GM12878 (cell line): ENCODE measurements around the gene PELI1. TPM values are rescaled to one million over a fixed set of nuclear protein-coding genes. Genes with fewer than 3 reads are reported as not detected.

Source experiments
- ATAC-seq: fragments of 200-7000 bp; cut with Tn5 transposase; 3 replicates; pipeline ENCODE4 v1.9.1; 2020; ENCODE audit warnings: mild to moderate bottlenecking, moderate library complexity
- BruUV-seq: library from RNA; stranded (reverse); fragments of 400-500 nt; replicated peaks from 2 replicates; lab custom pipeline; 2021; lab: Mats Ljungman, UMichigan
- CTCF ChIA-PET: fragments of 300-600 bp; sonication (Branson Sonifier 250); formaldehyde crosslinking; extraction: SDS; loops from one replicate; lab custom pipeline; 2021; ENCODE audit warnings: inconsistent platforms; lab: Yijun Ruan, JAX
- POLR2A ChIA-PET: fragments of 350-600 bp; formaldehyde crosslinking; extraction: SDS; loops from one replicate; lab custom pipeline; 2021; ENCODE audit warnings: inconsistent platforms; lab: Charles Lee
- RAD21 ChIA-PET: fragments of 300-600 bp; sonication (Branson Sonifier 250); formaldehyde crosslinking; loops from one replicate; lab custom pipeline; 2023; ENCODE audit warnings: antibody characterized with exemption; ENCODE audit not compliant: unreplicated experiment; lab: Charles Lee
- SMC1A ChIA-PET: fragments of 300-600 bp; sonication (Branson Sonifier 250); formaldehyde crosslinking; loops from one replicate; lab custom pipeline; 2023; ENCODE audit not compliant: unreplicated experiment, uncharacterized antibody; lab: Charles Lee
- DNase-seq: peaks from one replicate; pipeline ENCODE4 v3.0.0-alpha.2; 2011; ENCODE audit warnings: low read depth, low spot score
- FAIRE-seq: peaks from 3 replicates; lab custom pipeline; 2011; peaks lifted over from hg19 to GRCh38; lab: Jason Lieb, UNC
- H2AFZ ChIP-seq: 2 replicates; pipeline ENCODE4 v1.6.0; 2011; ENCODE audit warnings: low read depth, low read length, control low read depth; ENCODE audit not compliant: control insufficient read depth
- H3K27ac ChIP-seq: 2 replicates; pipeline ENCODE4 v1.5.1; 2011; ENCODE audit warnings: control low read depth; ENCODE audit not compliant: control insufficient read depth, insufficient read depth
- H3K27me3 ChIP-seq, 2 experiments: replicated peaks in 1 of 2; 2 replicates each; pipeline versions ENCODE4 v1.6.0 to v1.6.1; 2011; ENCODE audit warnings: low read length in 1 of 2; ENCODE audit not compliant: control insufficient read depth in 2 of 2, insufficient read depth in 2 of 2
- H3K36me3 ChIP-seq, 2 experiments: 2 replicates each; pipeline ENCODE4 v1.5.1; 2011; ENCODE audit warnings: low read length in 1 of 2; ENCODE audit not compliant: control insufficient read depth in 2 of 2, insufficient read depth in 2 of 2
- H3K4me1 ChIP-seq: 2 replicates; pipeline ENCODE4 v1.6.1; 2011; ENCODE audit warnings: mild to moderate bottlenecking, low read length, moderate library complexity, mixed read lengths; ENCODE audit not compliant: control insufficient read depth, insufficient read depth
- H3K4me2 ChIP-seq: 2 replicates; pipeline ENCODE4 v1.6.0; 2011; ENCODE audit warnings: control low read depth; ENCODE audit not compliant: control insufficient read depth, insufficient read depth
- H3K4me3 ChIP-seq: fragments of 200-600 bp; sonication (generic); 2 replicates; pipeline ENCODE4 v1.5.1; 2016
- H3K79me2 ChIP-seq: 2 replicates; pipeline ENCODE4 v1.6.0; 2011; ENCODE audit warnings: low read length; ENCODE audit not compliant: control insufficient read depth, insufficient read depth
- H3K9ac ChIP-seq: 2 replicates; pipeline ENCODE4 v1.8.0; 2011; ENCODE audit warnings: low read length, control low read depth, mixed read lengths; ENCODE audit not compliant: control insufficient read depth, insufficient read depth
- H3K9me3 ChIP-seq: replicated peaks from 3 replicates; pipeline ENCODE4 v1.5.1; 2011; ENCODE audit warnings: mild to moderate bottlenecking, low read length; ENCODE audit not compliant: control insufficient read depth, insufficient read depth
- H4K20me1 ChIP-seq: 2 replicates; pipeline ENCODE4 v1.6.0; 2011; ENCODE audit not compliant: control insufficient read depth, insufficient read depth
- ATF7 ChIP-seq: fragments of 450-650 bp; IDR thresholded peaks from 2 replicates; pipeline ENCODE4 v1.6.1; 2016; ENCODE audit warnings: low read depth, mild to moderate bottlenecking
- CBFB ChIP-seq: IDR thresholded peaks from 2 replicates; pipeline ENCODE4 v1.6.1; 2016; ENCODE audit warnings: antibody characterized with exemption, low read depth
- CREB1 ChIP-seq: IDR thresholded peaks from 2 replicates; pipeline ENCODE4 v1.6.1; 2012; ENCODE audit warnings: low read depth, mild to moderate bottlenecking, inconsistent platforms
- HDAC2 ChIP-seq: fragments of 200-600 bp; sonication (generic); IDR thresholded peaks from 2 replicates; pipeline ENCODE4 v1.6.1; 2017
- MTA3 ChIP-seq: IDR thresholded peaks from 2 replicates; pipeline ENCODE4 v1.6.1; 2012; ENCODE audit warnings: low read length, inconsistent platforms, borderline replicate concordance
- MXI1 ChIP-seq: fragments of 150-350 bp; IDR thresholded peaks from 2 replicates; pipeline ENCODE4 v1.6.1; 2011; ENCODE audit warnings: low read depth, mild to moderate bottlenecking, inconsistent platforms, low read length, improper control_type of control experiment
- MYC ChIP-seq: IDR thresholded peaks from 2 replicates; pipeline ENCODE4 v1.6.1; 2011; ENCODE audit warnings: mild to moderate bottlenecking, low read length, moderate library complexity, inconsistent platforms; ENCODE audit not compliant: insufficient read depth, insufficient replicate concordance, insufficient read length, severe bottlenecking
- POLR2A ChIP-seq: IDR thresholded peaks from 2 replicates; pipeline ENCODE4 v1.6.1; 2011; ENCODE audit warnings: low read depth, mild to moderate bottlenecking, low read length
- RCOR1 ChIP-seq: conservative IDR thresholded peaks from 2 replicates; pipeline ENCODE4 v1.6.1; 2012; ENCODE audit warnings: low read depth, low read length, improper control_type of control experiment
- SPI1 ChIP-seq: IDR thresholded peaks from 2 replicates; pipeline ENCODE4 v1.6.1; 2011; ENCODE audit warnings: low read depth, mild to moderate bottlenecking, low read length, moderate library complexity, borderline replicate concordance; ENCODE audit not compliant: insufficient read depth
- SRF ChIP-seq, 2 experiments: IDR thresholded peaks; 2 replicates each; pipeline ENCODE4 v1.6.1; 2011; ENCODE audit warnings: low read depth in 2 of 2, low read length in 2 of 2, mild to moderate bottlenecking in 1 of 2, moderate library complexity in 1 of 2
- SUZ12 ChIP-seq: fragments of 200-600 bp; sonication (generic); IDR thresholded peaks from one replicate; pipeline ENCODE4 v1.6.1; 2018; ENCODE audit warnings: antibody characterized with exemption, mild to moderate bottlenecking; ENCODE audit not compliant: unreplicated experiment
- YBX1 ChIP-seq: fragments of 450-650 bp; IDR thresholded peaks from 2 replicates; pipeline ENCODE4 v1.6.1; 2016; ENCODE audit warnings: antibody characterized with exemption
- YY1 ChIP-seq: IDR thresholded peaks from 2 replicates; pipeline ENCODE4 v1.6.1; 2011; ENCODE audit warnings: low read depth, mild to moderate bottlenecking, low read length
- WGBS: methylation state at CpG from one replicate; pipeline ENCODE4 v1.1.6; 2016; ENCODE audit warnings: low lambda C conversion rate; ENCODE audit not compliant: insufficient replicate concordance, insufficient coverage; ENCODE audit errors: missing lambda C conversion rate; 5-methylcytosine and 5-hydroxymethylcytosine counted together
- in situ Hi-C: fragments of 300-500 bp; cut with MboI; formaldehyde crosslinking; loops from 9 replicates; pipeline ENCODE4 v1.14.3; 2018; ENCODE audit warnings: mixed read lengths
- intact Hi-C: fragments of 100-400 bp; cut with micrococcal nuclease; formaldehyde crosslinking; loops from one replicate; pipeline ENCODE4 v1.14.2; 2022; ENCODE audit not compliant: unreplicated experiment
- polyA plus RNA-seq, 11 experiments: library from polyadenylated mRNA; depleted of rRNA in 4 of 11; unstranded in 6 of 11; stranded (reverse) in 5 of 11; fragments of >200 nt; fragmentation: Nextera tagmentation in 4 of 11; fragmentation: Illumina TruSeq in 1 of 11; extraction: Ambion mirVana in 4 of 11; extraction: Trizol in 1 of 11; gene quantifications; 1 replicate in 1 of 11; 2 replicates in 10 of 11; pipeline versions ENCODE4 v1.2.1 to v1.2.3, GENCODE V29; 2011 to 2016; ENCODE audit warnings: inconsistent platforms in 2 of 11, missing spikeins in 2 of 11, low read depth in 1 of 11
- total RNA-seq, 4 experiments: library from RNA; depleted of rRNA in 3 of 4; stranded (reverse); fragments of >200 nt in 3 of 4; fragmentation: Illumina TruSeq in 1 of 4; extraction: Trizol in 1 of 4; gene quantifications; 2 replicates each; pipeline versions ENCODE4 v1.2.1 to v1.2.3, GENCODE V29; 2013 to 2021
- TF ChIP-seq, protein P1 (sequence below): IDR thresholded peaks from 2 replicates; pipeline ENCODE4 v1.6.1; 2011; ENCODE audit warnings: low read depth, mild to moderate bottlenecking, low read length, moderate library complexity, borderline replicate concordance; ENCODE audit errors: extremely low read depth
- TF ChIP-seq, protein P2 (sequence below): fragments of 450-650 bp; IDR thresholded peaks from 2 replicates; pipeline ENCODE4 v1.6.1; 2018; ENCODE audit warnings: mild to moderate bottlenecking, low read depth, moderate library complexity; ENCODE audit not compliant: partially characterized antibody
- TF ChIP-seq, protein P3 (sequence below): fragments of 450-650 bp; IDR thresholded peaks from 2 replicates; pipeline ENCODE4 v1.6.1; 2018; ENCODE audit warnings: borderline replicate concordance, mild to moderate bottlenecking; ENCODE audit not compliant: partially characterized antibody

PELI1 gene
- total and polyA plus RNA-seq, 10 of the 15 experiments (the other 5 are each of a cell fraction or from before 2014, with no cell fraction given), result 12.1 to 92.0 (median 39.8) TPM

DNA sequence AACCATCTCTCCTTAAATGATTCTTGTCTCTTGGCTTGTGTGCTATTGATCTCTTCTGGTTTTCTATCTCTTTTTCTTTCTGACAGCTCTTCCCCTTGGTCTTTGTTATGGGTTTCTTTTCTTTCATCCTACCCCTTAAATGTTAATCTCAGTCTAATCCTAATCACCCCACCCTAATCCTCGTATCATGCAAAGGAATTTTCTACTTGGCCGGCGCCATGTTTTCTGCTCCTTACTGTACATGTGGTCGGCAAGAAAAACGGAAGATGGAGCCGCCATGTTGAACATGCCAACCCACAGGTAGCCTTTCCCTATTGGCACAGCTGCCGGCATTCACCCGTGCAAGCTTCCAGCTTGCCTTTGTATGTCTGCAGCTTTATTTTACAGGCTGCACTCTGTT is 63.2 kb downstream of the PELI1 start:
- intact Hi-C loops, result no loop called here
- no TSS peak for BruUV-seq
- CTCF ChIA-PET, result interaction anchor here (1.7 kb wide), 1 partner anchor 250 kb away, joined by 4 read pairs; no protein-coding TSS in a partner anchor
- POLR2A ChIA-PET, result no interaction called here
- H3K79me2 ChIP-seq, result no peaks in the 10 kb centered on the region
- no peak overlapping the region for H3K9ac ChIP-seq
- SMC1A ChIA-PET, result interaction anchor here (0.9 kb wide), 1 partner anchor 11 kb away, joined by 3 read pairs; no protein-coding TSS in a partner anchor
- no peak overlapping the region for H3K4me2 ChIP-seq
- in situ Hi-C loops, result no loop called here
- no peak for DNase-seq
- no peaks in the 10 kb centered on the region for H3K36me3 ChIP-seq
- TF ChIP-seq YBX1 (no peak), MYC (no peak), ATF7 (no peak), RCOR1 (no peak), HDAC2 (no peak), MXI1 (no peak), SPI1 (no peak), SRF (IDR thresholded peaks at IDR 0.05; ENCODE audit: low read depth in 2 of 2, low read length in 2 of 2) (no peak), MTA3 (no peak), POLR2A (no peak), CREB1 (no peak), CBFB (no peak), SUZ12 (no peak), YY1 (no peak)
- TF ChIP-seq, protein P1, sequence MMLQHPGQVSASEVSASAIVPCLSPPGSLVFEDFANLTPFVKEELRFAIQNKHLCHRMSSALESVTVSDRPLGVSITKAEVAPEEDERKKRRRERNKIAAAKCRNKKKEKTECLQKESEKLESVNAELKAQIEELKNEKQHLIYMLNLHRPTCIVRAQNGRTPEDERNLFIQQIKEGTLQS, result no peak
- TF ChIP-seq, protein P2, sequence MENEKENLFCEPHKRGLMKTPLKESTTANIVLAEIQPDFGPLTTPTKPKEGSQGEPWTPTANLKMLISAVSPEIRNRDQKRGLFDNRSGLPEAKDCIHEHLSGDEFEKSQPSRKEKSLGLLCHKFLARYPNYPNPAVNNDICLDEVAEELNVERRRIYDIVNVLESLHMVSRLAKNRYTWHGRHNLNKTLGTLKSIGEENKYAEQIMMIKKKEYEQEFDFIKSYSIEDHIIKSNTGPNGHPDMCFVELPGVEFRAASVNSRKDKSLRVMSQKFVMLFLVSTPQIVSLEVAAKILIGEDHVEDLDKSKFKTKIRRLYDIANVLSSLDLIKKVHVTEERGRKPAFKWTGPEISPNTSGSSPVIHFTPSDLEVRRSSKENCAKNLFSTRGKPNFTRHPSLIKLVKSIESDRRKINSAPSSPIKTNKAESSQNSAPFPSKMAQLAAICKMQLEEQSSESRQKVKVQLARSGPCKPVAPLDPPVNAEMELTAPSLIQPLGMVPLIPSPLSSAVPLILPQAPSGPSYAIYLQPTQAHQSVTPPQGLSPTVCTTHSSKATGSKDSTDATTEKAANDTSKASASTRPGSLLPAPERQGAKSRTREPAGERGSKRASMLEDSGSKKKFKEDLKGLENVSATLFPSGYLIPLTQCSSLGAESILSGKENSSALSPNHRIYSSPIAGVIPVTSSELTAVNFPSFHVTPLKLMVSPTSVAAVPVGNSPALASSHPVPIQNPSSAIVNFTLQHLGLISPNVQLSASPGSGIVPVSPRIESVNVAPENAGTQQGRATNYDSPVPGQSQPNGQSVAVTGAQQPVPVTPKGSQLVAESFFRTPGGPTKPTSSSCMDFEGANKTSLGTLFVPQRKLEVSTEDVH, result no peak
- TF ChIP-seq, protein P3, sequence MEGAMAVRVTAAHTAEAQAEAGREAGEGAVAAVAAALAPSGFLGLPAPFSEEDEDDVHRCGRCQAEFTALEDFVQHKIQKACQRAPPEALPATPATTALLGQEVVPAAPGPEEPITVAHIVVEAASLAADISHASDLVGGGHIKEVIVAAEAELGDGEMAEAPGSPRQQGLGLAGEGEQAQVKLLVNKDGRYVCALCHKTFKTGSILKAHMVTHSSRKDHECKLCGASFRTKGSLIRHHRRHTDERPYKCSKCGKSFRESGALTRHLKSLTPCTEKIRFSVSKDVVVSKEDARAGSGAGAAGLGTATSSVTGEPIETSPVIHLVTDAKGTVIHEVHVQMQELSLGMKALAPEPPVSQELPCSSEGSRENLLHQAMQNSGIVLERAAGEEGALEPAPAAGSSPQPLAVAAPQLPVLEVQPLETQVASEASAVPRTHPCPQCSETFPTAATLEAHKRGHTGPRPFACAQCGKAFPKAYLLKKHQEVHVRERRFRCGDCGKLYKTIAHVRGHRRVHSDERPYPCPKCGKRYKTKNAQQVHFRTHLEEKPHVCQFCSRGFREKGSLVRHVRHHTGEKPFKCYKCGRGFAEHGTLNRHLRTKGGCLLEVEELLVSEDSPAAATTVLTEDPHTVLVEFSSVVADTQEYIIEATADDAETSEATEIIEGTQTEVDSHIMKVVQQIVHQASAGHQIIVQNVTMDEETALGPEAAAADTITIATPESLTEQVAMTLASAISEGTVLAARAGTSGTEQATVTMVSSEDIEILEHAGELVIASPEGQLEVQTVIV, result no peak
- no peak overlapping the region for H3K4me3 ChIP-seq
- no peak for FAIRE-seq
- no peaks in the 10 kb centered on the region for H3K9me3 ChIP-seq
- RAD21 ChIA-PET, result no interaction called here
- no peaks in the 10 kb centered on the region for H3K27me3 ChIP-seq
- no peaks in the 10 kb centered on the region for H4K20me1 ChIP-seq
- no peak overlapping the region for H2AFZ ChIP-seq
- no peak for ATAC-seq
- 89% methylated on average over 8 of the region's 8 CpGs for WGBS
- no peaks in the 10 kb centered on the region; the same call in 1 of the 2 replicates for H3K4me1 ChIP-seq
- no peak overlapping the region for H3K27ac ChIP-seq
